Fibroblast of the aortic adventitia (primary cell): ENCODE results near the gene RIPK3. TPM values are rescaled to one million over a fixed set of nuclear protein-coding genes. Genes with fewer than 3 reads are reported as not detected.
A peak's percentile ranks its signal among the peaks of the same experiment; 100 is the strongest.

Experiments used
- DNase-seq: peaks from one replicate; pipeline ENCODE4 v3.0.0-alpha.2; 2010; ENCODE audit warnings: low read depth
- H3K4me3 ChIP-seq: 2 replicates; pipeline ENCODE4 v1.5.1; 2011; ENCODE audit warnings: low read depth, mild to moderate bottlenecking, control low read depth, low read length, moderate library complexity
- CTCF ChIP-seq: IDR thresholded peaks from 2 replicates; pipeline ENCODE4 v1.5.1; 2011; ENCODE audit warnings: mild to moderate bottlenecking, low read length, control low read depth, inconsistent platforms; ENCODE audit not compliant: insufficient read depth
- total RNA-seq: library from RNA; depleted of rRNA; stranded (reverse); fragments of >200 nt; gene quantifications from 2 replicates; pipeline ENCODE4 v1.2.3, GENCODE V29; 2012; ENCODE audit warnings: low replicate concordance

The RIPK3 gene
- total RNA-seq, 1 donor = 0.99 TPM

GRCh38 chr14:24321212-24321975 lies 18.4 kb downstream of the RIPK3 start:
- no peak for DNase-seq
- TF ChIP-seq CTCF = no peak

GRCh38 chr14:24317141-24317928 lies 22.5 kb downstream of the RIPK3 start:
- H3K4me3 ChIP-seq = no peak overlapping the region
- TF ChIP-seq CTCF = no peak
- peak; percentile 74 for DNase-seq

More at GRCh38 chr14:24321212-24321975, 18.4 kb downstream of the RIPK3 start:
- H3K4me3 ChIP-seq = no peak overlapping the region

- no peak for DNase-seq
- no peak overlapping the region for H3K4me3 ChIP-seq
- no peak for TF ChIP-seq CTCF
Measured at GRCh38 chr14:24316597-24316950, 23.2 kb downstream of the RIPK3 start.

GRCh38 chr14:24315807-24316596 lies 23.8 kb downstream of the RIPK3 start:
- TF ChIP-seq CTCF = no peak
- no peak overlapping the region for H3K4me3 ChIP-seq
- no peak for DNase-seq

GRCh38 chr14:24315243-24315806 lies 24.5 kb downstream of the RIPK3 start:
- H3K4me3 ChIP-seq = no peak overlapping the region
- no peak for DNase-seq
- TF ChIP-seq CTCF = no peak
